ENCODE data around the gene KIAA0513. TPM values are rescaled to one million over a fixed set of nuclear protein-coding genes. Genes with fewer than 3 reads are reported as not detected.

Gene KIAA0513
- total RNA-seq, 4 donors from 2014 or later: 6.2 to 8.4 (median 7.5) TPM

- TF ChIP-seq POLR2A (IDR thresholded peaks at IDR 0.05): no peak
- TF ChIP-seq, protein P1, sequence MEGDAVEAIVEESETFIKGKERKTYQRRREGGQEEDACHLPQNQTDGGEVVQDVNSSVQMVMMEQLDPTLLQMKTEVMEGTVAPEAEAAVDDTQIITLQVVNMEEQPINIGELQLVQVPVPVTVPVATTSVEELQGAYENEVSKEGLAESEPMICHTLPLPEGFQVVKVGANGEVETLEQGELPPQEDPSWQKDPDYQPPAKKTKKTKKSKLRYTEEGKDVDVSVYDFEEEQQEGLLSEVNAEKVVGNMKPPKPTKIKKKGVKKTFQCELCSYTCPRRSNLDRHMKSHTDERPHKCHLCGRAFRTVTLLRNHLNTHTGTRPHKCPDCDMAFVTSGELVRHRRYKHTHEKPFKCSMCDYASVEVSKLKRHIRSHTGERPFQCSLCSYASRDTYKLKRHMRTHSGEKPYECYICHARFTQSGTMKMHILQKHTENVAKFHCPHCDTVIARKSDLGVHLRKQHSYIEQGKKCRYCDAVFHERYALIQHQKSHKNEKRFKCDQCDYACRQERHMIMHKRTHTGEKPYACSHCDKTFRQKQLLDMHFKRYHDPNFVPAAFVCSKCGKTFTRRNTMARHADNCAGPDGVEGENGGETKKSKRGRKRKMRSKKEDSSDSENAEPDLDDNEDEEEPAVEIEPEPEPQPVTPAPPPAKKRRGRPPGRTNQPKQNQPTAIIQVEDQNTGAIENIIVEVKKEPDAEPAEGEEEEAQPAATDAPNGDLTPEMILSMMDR (IDR thresholded peaks at IDR 0.05): no peak
- 41 to 55% methylated on average over 7 of the region's 7 CpGs for WGBS, 2 donors
- no peaks in the 10 kb centered on the region for H3K27me3 ChIP-seq
- H3K4me3 ChIP-seq (replicated peaks in 1 of 3): no peak overlapping the region
- intact Hi-C loops (cut with DNase I): no loop called here
- H3K9me3 ChIP-seq: no peaks in the 10 kb centered on the region
- peaks cover 8 to 20% of the 10 kb centered on the region in 2 donors for H3K4me1 ChIP-seq
- DNase-seq: peak; percentile 86 to 87
- H3K36me3 ChIP-seq: no peaks in the 10 kb centered on the region
- H3K27ac ChIP-seq: peak overlapping the region in 2 of 3 donors; percentile 20 to 61
These were observed 30.4 kb downstream of the KIAA0513 start for GRCh38 chr16:85057948-85058347.

DNA sequence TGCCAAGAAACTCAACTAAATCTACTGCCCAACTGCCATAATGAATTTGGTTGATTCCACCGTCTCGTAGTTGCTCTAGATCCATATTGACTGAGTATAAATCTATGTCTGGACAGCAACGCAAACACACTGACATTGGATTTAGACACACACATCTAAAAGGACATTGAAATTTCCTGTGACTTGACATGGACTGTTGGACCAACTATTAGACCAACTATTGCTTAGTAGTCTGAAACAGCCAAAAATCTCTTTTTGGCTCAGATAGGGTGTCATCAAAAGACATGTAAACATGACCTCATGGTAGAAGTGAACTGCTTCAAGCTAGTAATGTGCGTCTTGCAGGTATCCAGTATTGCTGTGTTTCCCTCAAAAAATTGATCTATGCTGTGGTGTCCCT, 31.3 kb downstream of the KIAA0513 start:
- WGBS, 2 donors: 96 to 100% methylated on average over 4 of the region's 4 CpGs
- Histone ChIP-seq H3K4me1 (peaks cover 8 to 20% of the 10 kb centered on the region in 2 donors), H3K9me3 (no peaks in the 10 kb centered on the region), H3K4me3 (replicated peaks in 1 of 3) (no peak overlapping the region), H3K27me3 (no peaks in the 10 kb centered on the region), H3K36me3 (no peaks in the 10 kb centered on the region), H3K27ac (no peak overlapping the region)
- DNase-seq: no peak
- no peak for TF ChIP-seq POLR2A (IDR thresholded peaks at IDR 0.05)
- TF ChIP-seq, protein P1 (IDR thresholded peaks at IDR 0.05): no peak
- intact Hi-C loops (cut with DNase I): no loop called here

GRCh38 chr16:85061566-85061965, 34.0 kb downstream of the KIAA0513 start:
- Histone ChIP-seq H3K27ac (no peak overlapping the region), H3K4me3 (replicated peaks in 1 of 3) (no peak overlapping the region), H3K27me3 (no peaks in the 10 kb centered on the region), H3K9me3 (no peaks in the 10 kb centered on the region), H3K4me1 (peaks cover 8 to 13% of the 10 kb centered on the region in 2 donors), H3K36me3 (no peaks in the 10 kb centered on the region)
- intact Hi-C loops (cut with DNase I): no loop called here
- no peak for TF ChIP-seq POLR2A (IDR thresholded peaks at IDR 0.05)
- TF ChIP-seq, protein P1 (IDR thresholded peaks at IDR 0.05): no peak
- WGBS, 2 donors: 79 to 95% methylated on average over 8 of the region's 8 CpGs
- DNase-seq: peak in 1 of 2 donors; percentile 15

DNA sequence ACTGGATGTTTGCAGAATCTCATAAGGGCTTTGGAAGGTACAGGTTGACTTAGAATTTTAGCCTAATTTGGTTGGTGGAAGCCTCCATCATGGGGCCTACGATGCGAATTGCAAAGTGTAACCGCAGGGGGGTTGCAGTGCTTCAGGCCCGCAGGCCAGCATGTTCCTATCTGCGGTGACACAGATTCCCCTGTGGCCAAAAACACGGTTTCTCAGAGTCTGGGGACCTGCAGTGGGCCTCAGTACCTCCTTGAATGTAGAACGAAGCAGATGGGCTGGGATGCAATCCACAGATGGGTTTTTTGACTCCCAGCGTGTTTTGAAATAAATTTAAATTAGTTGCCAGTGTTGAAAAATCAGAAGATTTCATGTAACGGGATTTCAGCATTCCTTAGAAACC, 34.7 kb downstream of the KIAA0513 start:
- Histone ChIP-seq H3K27me3 (no peaks in the 10 kb centered on the region), H3K9me3 (no peaks in the 10 kb centered on the region), H3K36me3 (peaks cover 0 to 5% of the 10 kb centered on the region in 2 donors), H3K4me1 (peaks cover 8 to 11% of the 10 kb centered on the region in 2 donors), H3K4me3 (replicated peaks in 1 of 3) (no peak overlapping the region), H3K27ac (no peak overlapping the region)
- no peak for TF ChIP-seq POLR2A (IDR thresholded peaks at IDR 0.05)
- TF ChIP-seq, protein P1 (IDR thresholded peaks at IDR 0.05): no peak
- no peak for DNase-seq
- intact Hi-C loops (cut with DNase I): no loop called here
- 93 to 98% methylated on average over 9 of the region's 9 CpGs for WGBS, 2 donors

DNA sequence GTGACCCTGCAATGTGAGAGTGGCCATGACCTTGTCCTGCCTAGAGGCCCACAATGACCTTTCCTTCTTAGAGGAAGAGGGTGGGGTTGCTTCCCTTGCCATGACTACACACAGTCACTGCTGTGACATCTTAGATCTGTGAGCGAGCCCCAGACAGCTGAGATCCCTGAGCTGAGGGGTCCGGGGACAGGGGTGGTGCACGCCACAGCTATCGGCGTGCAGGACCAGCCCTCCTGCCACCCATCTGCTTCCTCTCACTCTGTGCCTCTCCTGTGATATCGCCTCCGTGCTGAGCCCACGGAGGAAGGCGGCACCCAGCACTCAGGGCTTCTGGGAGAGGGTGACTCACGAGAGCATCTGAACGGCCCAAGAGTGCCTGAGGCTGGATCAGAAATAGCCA, 35.2 kb downstream of the KIAA0513 start:
- peaks cover 0 to 5% of the 10 kb centered on the region in 2 donors for H3K36me3 ChIP-seq
- no peak overlapping the region for H3K4me3 ChIP-seq (replicated peaks in 1 of 3)
- intact Hi-C loops (cut with DNase I): no loop called here
- no peak overlapping the region for H3K27ac ChIP-seq
- WGBS, 2 donors: 91 to 100% methylated on average over 8 to 10 of the region's 11 CpGs
- H3K9me3 ChIP-seq: no peaks in the 10 kb centered on the region
- DNase-seq: no peak
- H3K4me1 ChIP-seq: peaks cover 3 to 6% of the 10 kb centered on the region in 2 donors
- H3K27me3 ChIP-seq: no peaks in the 10 kb centered on the region
- TF ChIP-seq POLR2A (IDR thresholded peaks at IDR 0.05): no peak
- TF ChIP-seq, protein P1 (IDR thresholded peaks at IDR 0.05): no peak

Data from thyroid gland (tissue), 4 donors.